Hematopoietic multipotent progenitor cell treated with erythropoietin and hydrocortisone succinate and interleukin-3 and kit ligand, for 6 days (in vitro differentiated cells): Measurements from ENCODE around the gene SNCB.

ENCODE experiments used
- DNase-seq: peaks from one replicate; pipeline ENCODE4 v3.0.0-alpha.2; 2015

The SNCB gene

DNA sequence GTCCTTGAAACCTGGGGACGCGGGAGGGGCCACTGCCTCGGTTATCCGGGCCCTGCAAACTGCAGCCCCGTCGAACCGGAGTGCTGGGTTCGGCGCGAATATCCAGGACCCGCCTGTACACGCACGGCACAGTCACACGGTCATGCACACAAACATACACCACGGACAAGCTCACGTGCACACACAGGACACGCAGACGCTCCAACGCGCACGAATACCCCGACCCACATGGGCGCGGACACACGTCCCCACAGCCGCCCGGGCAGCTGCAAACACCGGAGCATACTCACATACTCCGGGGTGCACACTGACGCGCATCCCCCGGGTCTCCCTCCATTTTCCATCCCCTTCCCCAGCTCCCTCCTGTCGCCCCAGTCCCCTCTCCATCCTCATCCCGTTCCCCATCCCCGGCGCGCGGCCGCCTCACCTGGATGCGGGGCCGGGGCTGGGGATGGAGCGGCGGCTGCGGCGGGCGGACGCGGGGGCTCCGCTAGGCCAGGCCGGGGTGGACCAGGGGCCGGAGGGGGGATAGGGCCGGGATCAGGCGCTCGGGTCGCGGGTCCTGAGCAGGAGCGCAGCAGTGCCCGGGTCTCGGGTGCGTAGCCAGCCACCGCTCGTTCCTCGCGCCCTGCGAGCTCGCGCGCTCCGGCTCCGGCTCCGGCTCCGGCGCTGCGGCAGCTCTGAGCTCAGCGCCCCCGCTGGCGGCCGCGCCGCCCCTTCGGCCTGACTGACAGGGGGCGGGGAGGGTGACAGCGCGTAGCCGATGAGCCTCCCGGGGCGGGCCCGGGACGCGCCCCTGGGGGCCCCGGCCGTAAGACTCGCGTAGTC lies at the start of gene SNCB, which contains the start of gene EIF4E1B:
SNCB (minus strand) TSS at position 682 of the 828 bp plus-strand sequence. CDS start 880 bp downstream, outside the sequence.
EIF4E1B (plus strand) TSS at position 823 of the 828 bp plus-strand sequence. CDS start 12,113 bp downstream, outside the sequence.
- DNase-seq, result peak; percentile 58

DNA sequence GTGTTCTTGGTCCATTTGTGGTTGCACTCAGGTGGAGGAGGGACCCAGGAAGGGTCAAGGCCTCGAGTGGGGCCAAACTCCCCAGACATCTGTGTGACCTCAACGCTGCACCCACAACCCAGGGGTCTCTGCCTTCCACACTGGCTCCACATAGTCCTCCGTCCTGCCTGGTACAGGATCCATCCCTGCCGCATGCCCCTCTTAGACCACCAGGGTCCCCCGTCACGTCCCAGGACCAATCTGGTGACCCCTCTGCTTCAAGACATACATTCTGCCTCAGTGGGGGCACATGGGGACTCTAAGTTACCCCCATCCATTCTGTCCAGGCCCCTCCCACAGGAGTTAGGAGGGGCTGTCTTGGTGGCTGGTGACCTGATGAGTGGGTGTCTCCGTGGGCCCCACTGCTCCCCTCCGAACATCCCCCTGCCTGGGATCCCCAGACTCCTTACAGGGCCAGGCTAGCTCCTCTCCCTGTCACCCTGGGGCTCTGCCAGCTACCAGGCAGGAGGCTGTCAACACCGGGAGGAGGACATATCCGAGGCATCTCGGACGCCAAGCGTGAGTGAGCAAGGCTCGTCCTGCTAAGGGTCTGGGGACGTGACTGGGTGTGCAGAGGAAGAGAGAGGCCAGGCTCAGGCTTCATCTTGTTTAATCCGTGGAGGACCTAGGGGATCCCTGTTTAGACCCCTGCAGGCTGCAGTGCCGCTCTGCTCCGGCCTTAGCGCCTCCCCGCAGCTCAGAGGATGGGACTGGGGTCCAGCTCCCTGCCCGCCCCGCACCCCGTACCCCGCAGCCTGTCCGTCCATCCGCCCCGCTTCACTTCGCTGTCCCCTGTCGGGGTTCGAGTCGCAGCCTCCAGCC lies 49.3 kb upstream of the SNCB start:
- no peak for DNase-seq

DNA sequence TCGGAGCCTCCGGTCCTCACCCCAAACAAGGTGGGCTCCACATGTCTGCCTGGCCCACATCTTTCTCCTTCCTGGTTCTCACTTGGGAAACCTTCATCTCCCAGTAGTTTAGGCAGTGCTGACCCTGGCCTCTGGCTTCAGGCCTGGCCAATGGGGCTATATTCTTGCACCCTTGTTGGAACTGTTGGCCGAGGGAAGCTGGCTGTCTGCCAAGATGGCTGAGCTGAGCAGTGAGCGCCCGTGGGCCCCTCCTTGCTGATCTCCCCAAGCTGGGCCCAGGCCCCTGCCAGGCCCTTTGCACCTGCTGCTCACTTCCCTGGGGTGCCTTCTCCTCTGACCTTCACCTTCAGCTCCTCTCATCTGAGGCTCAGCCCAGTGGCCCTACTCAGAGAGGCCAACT lies 48.2 kb upstream of the SNCB start:
- no peak for DNase-seq

DNA sequence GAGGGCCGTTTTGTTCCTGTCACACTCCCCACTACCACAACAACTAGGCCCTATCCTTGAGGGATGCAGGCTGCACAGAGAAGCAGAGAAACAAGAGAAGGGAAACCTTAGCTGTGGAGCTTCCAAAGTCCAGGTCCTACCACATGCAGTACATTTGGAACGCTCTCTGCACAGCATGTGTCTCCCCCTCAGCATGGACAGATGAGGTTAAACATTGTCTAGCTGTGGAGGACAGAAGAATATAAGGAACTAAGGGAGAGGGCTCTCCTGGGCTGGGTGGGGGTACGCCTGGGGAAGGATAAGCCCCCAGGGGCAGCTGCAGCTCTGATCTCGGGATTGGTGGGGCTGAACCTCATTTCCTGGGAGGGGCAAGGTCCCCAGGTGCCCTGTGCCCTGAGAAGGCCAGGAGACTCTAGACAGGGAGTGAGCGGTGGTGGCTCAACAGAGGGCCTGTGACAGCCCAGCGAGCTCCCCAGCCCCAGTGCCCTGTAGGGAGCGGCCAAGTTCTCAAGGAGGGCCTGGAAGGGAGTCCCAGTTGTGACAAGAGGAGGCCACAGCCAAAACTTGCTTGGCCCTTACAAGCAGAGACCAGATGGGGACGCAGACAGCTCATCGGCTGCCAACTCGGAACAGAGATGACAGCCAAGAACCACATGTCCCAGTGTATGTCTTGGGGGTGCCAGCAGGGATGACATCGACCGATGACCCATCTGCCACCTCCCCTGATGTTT lies 47.0 kb upstream of the SNCB start:
- no peak for DNase-seq

DNA sequence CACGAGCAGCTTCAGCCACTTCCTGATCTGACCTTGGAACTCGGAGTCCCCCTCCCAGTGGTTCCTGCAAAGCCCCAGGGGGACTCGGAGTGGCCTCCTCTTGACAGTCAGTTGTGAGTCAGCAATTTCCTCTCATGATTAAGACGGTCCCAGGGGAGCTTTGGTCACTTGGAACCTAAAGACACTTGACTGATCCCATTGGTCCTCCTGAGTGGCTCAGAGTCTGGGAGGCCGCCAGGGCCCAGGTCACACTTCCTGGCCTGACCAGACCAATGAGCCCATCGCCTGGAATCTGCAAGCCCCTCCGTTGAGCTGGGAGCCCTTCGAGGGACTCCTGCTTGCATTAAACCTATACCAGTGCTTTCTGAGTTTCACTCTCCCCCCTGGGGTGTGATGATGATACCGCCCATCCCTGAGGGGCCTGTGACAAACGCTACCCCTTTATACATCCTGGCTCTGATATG lies 46.1 kb upstream of the SNCB start:
- DNase-seq, result no peak

DNA sequence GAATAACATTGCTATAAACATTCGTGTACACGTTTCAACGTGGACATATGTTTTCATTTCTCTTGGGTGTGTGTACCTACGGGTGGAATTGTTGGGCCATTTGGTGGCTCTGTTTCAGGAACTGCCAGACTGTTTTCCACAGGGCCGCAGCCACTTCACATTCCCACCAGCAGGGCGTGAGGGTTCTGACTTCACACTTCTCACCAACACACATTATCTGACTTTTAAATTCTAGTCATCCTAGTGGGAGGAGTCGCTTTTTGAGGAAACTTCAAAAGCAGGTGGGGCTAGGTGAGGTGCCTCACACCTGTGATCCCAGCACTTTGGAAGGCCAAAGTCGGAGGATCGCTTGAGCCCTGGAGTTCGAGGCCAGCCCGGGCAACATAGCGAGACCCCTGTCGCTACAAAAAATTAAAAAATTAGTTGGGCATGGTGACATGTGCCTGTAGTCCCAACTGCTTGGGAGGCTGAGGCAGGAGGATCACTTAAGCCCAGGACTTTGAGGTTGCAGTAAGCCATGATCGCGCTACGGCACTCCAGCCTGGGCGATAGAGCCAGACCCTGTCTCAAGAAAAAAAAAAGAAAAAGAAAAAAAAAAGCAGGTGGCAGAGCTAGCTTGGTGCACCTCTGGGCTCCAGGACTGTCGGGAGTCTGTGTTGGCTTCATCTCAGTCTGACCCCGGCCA lies 45.5 kb upstream of the SNCB start:
- DNase-seq, result peak; percentile 25

DNA sequence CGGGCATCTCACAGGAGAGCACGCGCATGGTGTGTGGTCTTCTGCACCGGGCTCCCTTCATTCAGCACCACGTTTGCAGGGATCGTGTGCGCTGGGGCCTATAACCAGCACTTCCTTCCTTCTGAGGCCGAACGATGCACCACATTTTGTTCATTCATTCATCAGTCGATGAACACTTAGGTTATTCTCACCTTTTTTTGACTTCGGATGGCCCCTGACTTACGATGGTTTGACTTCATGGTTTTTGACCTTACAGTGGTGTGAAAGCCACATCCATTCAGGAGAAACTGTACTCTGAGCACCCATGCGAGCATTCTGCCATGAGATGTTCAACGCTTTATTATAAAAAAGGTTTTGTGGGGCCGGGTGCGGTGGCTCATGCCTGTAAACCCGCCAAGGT lies 44.5 kb upstream of the SNCB start:
- no peak for DNase-seq

DNA sequence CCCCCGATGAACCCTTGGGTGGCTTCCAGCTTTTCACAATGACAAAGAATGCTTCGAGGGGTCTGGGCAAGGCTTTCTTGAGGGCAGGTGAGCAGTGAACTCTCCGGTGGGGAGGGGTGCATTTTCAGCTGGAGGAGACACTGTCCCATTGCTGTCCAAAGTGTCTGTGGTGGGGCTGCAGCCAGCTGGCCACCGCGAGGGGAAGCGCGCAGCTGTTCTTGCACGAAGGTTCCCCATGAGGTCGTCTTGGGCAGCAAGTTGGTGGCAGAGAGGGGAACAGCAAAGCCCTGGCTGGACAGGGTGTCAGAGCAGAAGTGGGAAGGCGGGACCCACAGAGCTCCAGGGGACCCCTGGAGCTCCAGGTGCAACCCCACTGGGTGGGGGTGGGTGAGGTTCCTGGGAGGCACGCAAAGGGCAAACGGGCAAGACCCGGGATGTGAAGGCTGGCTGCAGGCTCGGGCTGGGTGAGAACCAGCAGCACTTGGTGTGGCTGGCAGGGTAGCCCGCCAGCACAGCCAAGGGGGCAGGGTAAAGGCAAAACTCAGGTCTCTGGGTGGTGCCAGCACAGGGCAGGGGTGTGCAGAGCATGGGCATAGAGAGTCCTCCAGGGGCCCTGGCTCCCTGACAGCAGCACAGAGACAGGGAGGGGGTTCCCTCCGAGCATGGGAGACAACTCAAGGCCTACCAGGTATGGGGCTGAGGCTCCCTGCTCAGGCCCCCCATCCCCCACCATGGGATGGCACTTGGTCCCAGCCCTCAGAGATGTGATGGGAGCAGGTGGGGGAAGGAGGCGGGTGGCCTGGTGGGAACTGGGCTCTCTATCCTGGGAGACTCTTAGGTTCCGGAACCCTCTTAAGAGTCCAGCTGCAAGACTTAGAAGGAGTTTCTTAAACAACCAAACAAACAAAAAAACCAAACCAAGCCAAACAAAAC lies 43.6 kb upstream of the SNCB start:
- no peak for DNase-seq

DNA sequence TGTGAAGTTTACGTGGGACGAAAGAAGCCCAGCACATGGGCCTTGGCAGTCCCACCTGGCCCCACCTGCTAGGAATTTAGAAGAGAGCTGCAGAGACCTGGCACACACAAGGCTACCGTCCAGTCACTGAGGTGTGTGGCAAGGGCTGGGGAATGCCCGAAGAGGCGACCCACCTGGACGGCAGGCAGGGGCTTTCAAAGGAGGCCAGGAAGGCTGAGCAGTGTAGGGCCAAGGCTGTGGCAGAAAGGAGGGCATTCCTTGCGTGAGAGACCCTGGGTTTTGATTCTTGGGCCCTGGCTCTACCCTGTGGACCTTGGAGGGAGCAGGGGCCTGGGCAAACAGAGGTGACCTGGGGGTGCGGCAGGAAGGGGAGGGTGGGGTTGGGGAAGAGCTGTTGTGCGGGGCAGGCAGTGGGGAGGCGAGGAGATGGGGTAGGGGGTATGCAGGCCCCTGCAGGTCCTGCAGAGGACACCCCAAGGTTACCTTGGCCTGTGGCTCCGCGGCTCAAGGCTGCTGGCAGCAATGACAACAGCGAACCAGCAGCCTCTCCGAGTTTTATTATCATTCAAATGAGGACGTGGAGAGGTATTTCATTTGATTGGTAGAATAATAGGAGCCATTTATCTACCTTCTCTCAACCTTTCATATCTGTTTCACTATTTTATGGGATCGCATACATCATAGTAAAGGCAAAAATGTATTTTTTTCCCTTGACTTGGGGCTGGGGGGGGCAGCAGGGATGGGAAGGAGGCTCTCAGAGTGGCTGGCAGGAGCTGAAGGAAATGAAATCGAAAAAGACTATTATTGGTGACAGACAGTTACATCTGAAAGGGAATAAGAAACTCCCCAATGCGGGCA lies 41.8 kb upstream of the SNCB start:
- DNase-seq, result no peak

DNA sequence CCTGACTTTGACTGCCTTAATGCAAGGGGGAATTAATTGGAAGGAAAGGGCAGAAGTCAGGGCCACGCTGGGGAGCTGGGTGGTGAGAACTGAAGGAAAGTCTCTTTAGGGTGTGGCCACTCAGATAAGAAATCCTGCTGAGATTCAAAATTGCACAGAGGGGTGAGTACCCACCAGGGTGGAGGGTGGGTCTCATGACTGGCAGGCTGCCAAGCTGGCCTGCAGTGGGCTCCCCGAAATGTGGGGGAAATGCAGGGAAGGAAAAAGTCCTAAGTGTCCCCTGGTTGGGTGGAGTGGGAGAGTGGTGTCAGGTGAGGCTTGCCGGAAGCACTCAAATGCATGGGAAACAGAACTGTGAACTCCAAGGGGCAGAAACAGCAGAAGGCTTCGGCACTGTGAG lies 41.1 kb upstream of the SNCB start:
- no peak for DNase-seq

DNA sequence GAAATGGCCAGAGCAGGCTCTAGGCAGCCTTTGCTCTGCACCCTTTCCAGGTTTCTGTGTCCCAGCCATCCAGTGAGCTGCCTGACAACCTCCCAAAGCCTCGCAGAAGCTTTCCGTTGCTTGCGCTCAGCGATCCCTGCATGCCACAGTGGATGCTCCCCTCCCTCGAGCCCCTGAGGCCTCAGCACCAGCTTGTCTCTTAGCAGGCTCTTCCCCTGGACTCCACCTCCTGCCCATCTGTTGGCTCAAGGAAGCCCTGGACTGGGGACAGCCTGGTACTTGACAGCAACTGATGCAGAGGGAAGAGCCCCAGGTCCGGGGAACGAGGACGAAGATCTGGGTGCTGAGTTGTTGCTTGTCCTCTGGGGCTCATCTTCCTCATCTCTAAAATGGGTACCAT lies 40.1 kb upstream of the SNCB start:
- DNase-seq, result no peak

DNA sequence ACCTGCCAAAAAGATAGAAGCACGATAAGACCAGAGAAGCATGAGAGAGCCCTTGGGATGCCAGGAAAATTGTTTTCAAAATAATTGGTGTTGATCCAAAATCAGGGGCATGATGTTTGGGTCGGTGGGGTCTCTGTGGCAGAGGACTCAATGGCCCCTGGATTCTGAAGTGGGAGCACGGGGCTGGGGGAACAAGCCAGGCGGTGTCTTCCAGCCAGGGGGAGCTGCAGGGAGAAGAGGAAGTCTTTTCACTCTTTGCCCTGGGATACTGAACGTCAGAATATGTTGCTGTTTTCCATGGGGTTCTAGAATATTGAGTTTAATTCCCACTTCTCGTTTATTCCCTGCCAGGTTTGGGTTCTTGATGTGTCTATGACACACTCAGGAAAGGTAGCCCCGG lies 37.3 kb upstream of the SNCB start:
- no peak for DNase-seq

DNA sequence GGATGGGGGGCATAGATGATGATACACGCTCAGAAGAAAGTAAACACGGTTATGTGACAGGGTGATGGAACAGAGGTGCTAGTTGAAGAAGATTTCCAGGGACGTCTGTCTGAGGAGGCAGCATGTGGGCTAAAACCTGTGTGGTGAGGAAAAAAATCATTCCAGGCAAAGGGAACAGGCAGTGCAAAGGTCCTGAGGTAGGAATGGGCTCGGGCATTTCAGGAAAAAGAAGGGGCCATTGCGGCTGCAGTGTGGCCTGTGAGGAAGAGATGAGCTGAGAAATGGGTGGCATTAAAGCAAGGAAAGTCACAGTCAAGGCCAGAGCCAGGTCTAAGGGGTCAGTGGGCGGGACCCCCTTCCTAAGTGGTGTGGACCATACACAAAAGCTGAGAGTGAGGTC lies 35.2 kb upstream of the SNCB start:
- no peak for DNase-seq

DNA sequence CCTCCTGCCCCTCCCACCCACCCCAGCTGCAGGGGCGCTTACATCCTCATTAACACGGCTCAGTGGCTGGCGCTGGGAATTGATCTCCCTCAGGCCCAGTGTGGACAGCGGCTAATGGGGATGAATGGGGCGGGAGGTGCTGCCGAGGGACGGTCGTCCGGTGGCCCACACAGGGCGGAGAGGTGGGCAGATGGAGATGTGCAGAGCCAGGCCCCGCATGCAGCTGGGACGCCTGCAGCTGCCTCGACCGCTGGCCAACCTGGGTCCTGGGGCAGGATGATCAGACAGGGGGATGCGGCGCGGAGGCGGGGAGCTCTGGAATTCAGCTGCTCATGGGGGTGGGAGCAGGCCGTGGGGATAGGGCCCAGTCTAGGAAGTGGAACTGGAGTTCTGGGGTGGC lies 34.6 kb upstream of the SNCB start:
- no peak for DNase-seq

DNA sequence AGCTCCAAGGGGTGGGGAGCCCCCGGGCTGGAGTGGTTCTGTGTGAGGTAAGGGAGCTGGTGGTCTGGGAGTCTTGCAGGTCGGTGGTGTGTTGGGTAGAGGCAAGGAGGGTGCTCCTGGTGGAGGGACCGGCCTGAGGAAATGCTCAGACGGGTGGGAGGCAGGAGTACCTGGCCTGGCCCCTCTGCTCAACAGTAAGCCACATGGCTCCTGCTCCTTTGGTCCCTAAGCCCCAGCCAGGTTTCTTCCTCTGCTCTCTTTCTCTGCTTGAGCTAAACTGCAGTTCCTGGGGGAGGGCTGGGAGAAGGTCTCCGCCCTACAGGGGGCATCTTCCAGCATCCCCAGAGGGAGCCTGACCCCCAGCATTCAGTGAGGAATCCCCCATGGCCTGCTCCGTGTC lies 34.1 kb upstream of the SNCB start:
- DNase-seq, result no peak

DNA sequence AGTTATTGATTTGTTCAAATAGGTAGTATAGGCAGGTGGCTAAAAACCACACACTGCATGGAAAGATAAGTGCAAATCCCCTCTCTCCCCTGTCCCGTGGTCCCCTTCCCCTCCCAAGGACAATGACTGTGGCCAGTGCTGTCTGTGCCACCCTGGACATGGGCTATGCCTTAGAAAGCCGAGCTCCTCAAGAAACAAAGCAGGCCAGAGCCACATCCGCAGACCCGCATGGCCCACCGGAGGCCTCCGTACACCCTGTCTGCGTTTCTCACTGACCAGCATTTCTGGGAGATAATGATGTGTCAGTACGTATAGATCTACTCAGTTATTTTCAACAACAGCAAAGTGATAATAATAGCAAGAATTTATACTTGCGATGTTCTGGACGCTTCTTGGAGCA lies 33.2 kb upstream of the SNCB start:
- no peak for DNase-seq

DNA sequence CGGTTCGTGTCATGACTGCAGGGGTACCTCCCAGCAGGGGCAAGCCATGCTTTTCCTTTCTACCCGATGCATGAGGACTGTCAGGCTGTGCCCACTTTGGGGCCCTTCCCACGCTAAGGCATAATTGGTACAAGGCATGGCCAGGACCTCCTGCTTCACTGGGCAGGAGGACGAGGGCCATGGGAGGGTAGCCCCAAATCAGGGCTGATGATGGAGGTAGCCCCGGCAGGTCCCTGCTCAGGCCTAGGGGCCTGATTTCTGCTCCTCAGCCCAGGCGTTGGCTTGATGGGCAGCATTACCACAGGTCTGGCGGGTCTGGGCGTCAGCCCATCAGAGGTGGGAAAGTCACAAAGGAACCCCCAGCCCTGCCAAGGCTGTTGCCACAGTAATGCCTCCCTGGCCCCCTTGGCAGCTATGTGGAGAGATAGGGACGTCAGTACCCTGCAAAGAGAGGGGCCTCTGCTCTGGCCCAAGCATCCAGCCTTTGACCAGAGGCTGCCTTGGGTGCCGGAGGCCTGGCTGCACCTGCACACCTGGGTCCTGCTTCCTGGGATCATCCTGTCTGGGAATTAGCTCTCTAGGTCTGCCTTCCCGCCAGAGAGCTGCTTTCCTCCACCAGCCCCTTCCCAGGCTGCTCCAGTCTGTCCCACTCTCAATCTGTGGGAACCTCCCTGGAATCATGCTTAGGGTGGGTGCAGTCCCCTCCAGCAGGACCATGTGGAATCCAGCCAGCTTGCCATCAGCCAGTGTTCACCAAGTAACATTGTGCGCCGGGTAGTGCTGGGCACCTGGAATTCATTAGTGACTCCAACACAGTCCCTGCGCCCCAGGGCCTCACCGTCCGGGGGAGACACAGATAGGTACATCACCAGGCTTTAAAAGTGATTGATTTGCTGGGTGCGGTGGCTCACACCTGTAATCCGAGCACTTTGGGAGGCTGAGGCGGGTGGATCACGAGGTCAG lies 32.3 kb upstream of the SNCB start:
- DNase-seq, result no peak

DNA sequence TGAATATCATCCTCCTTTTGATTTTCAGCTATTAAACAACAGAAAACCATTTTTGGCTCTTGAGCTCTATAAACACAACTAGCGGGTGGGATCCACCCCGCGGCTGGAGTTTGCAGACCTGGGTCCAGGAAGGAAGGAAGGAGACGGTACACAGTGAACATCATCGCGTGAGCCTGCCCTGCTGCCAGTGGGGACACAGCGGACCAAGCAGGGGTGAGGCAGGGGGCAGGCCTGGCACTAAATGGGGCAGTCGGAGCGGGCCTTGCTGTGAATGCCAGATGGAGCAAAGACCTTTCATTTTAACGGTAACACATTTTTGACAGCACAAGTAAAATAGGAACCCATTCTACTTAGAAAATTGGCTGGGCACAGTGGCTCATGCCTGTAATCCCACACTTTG lies 31.3 kb upstream of the SNCB start:
- no peak for DNase-seq
